ENCODE measurements around the gene ERGIC3. TPM values are rescaled to one million over a fixed set of nuclear protein-coding genes. Genes with fewer than 3 reads are reported as not detected.

Gene ERGIC3
- total and polyA plus RNA-seq, 2 of the 13 experiments (the other 11 are each of a cell fraction or from before 2014, with no cell fraction given), result 407 to 670 TPM

DNA sequence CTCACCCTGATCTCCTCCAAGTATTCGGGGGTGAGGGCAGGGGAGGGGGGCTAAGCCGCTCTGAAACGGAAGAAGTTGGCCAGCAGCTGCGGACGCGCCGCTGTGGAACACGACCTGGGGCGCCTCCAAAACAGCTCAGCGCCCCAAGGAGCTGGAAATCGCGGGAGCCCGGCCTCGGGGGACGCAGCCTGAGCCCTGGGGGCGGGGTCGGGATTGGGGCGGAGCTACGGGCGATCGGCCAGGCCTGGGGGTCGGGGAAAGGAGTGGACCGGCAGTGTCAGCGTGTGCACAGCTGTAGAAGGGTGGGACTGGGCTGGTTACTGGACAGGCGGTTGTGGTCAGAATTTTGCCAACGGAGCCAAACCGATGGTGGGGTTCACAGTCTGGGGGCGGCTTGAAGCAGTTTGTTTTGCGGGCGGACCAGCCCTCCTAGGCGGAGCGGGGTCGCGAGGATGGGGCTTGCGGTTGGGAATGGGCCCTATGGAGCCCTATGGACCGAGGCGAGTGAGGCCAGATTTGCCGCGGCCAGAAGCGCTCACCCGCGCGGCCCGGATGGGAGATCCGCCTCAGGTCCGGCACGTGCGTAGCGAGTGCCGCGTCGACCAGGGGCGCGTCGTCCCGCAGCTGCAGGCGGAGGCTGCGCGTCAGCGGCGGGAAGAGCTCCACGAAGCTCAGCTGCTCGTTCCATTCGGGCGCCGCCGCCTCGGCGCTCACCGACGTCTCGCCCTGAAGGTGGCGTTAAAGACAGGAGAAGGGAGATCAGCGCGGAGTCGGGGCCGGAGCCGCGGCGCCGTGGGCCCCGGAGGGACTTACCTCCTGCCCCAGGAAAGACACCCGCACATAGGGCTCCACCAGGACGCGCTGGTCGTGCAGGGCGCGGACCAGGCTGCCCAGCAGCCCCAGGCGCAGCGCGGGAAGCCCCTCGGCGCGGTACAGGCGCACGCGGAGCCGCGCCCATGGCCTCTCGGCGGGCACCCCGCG lies 59.4 kb downstream of the ERGIC3 start (continued):
- TF ChIP-seq, protein P1, sequence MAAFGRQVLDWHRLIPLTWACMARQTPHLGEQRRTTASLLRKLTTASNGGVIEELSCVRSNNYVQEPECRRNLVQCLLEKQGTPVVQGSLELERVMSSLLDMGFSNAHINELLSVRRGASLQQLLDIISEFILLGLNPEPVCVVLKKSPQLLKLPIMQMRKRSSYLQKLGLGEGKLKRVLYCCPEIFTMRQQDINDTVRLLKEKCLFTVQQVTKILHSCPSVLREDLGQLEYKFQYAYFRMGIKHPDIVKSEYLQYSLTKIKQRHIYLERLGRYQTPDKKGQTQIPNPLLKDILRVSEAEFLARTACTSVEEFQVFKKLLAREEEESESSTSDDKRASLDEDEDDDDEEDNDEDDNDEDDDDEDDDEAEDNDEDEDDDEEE (CRISPR knock-in tag; IDR thresholded peaks at IDR 0.05), result no peak
- TF ChIP-seq RAD51 (IDR thresholded peaks at IDR 0.05; ENCODE audit: borderline replicate concordance) (no peak), MYC (CRISPR knock-in tag; IDR thresholded peaks at IDR 0.05; ENCODE audit: borderline replicate concordance) (peak; percentile 54), HOXA3 (CRISPR knock-in tag; IDR thresholded peaks at IDR 0.05) (peak; percentile 82), ZBTB1 (CRISPR knock-in tag; IDR thresholded peaks at IDR 0.05; ENCODE audit: borderline replicate concordance) (no peak), HCFC1 (IDR thresholded peaks at IDR 0.05; ENCODE audit: low read depth, low read length) (no peak), PPARG (CRISPR knock-in tag; conservative IDR thresholded peaks at IDR 0.05) (no peak), MED1 (CRISPR knock-in tag; IDR thresholded peaks at IDR 0.05) (0 out of 2 replicates have a peak, but pooled peaks have one; percentile 27), GABPA (IDR thresholded peaks at IDR 0.05; ENCODE audit: low read depth, low read length) (0 out of 2 replicates have a peak, but pooled peaks have one; percentile 10), GABPA (CRISPR knock-in tag; IDR thresholded peaks at IDR 0.05; ENCODE audit: low read depth) (no peak), ZNF138 (CRISPR knock-in tag; IDR thresholded peaks at IDR 0.05; ENCODE audit: low read depth) (peak; percentile 55; the same call in 1 of the 2 replicates), ZFAT (CRISPR knock-in tag; conservative IDR thresholded peaks at IDR 0.05) (no peak), ZIK1 (CRISPR knock-in tag; IDR thresholded peaks at IDR 0.05; ENCODE audit: borderline replicate concordance, low read depth) (peak; percentile 89; the same call in 1 of the 2 replicates), NFIB (CRISPR knock-in tag; IDR thresholded peaks at IDR 0.05; ENCODE audit: borderline replicate concordance) (peak; percentile 72; the same call in 1 of the 2 replicates), SETDB1 (CRISPR knock-in tag; IDR thresholded peaks at IDR 0.05; ENCODE audit: borderline replicate concordance) (no peak), ZNF496 (CRISPR knock-in tag; IDR thresholded peaks at IDR 0.05; ENCODE audit: insufficient replicate concordance) (no peak), ZNF83 (CRISPR knock-in tag; IDR thresholded peaks at IDR 0.05; ENCODE audit: borderline replicate concordance) (0 out of 2 replicates have a peak, but pooled peaks have one; percentile 31), DNMT1 (CRISPR knock-in tag; IDR thresholded peaks at IDR 0.05) (peak; percentile 49; the same call in 1 of the 2 replicates), FOXM1 (CRISPR knock-in tag; IDR thresholded peaks at IDR 0.05) (peak; percentile 40; the same call in 1 of the 2 replicates), WIZ (CRISPR knock-in tag; IDR thresholded peaks at IDR 0.05) (no peak), FOXA1 (IDR thresholded peaks at IDR 0.05) (no peak), FOXA1 (CRISPR knock-in tag; IDR thresholded peaks at IDR 0.05) (no peak), MEIS2 (CRISPR knock-in tag; IDR thresholded peaks at IDR 0.05) (peak; percentile 66; the same call in 1 of the 2 replicates), FOXK1 (CRISPR knock-in tag; IDR thresholded peaks at IDR 0.05; ENCODE audit: borderline replicate concordance, low read depth) (no peak)
- TF ChIP-seq, protein P2, sequence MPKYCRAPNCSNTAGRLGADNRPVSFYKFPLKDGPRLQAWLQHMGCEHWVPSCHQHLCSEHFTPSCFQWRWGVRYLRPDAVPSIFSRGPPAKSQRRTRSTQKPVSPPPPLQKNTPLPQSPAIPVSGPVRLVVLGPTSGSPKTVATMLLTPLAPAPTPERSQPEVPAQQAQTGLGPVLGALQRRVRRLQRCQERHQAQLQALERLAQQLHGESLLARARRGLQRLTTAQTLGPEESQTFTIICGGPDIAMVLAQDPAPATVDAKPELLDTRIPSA (CRISPR knock-in tag; IDR thresholded peaks at IDR 0.05; ENCODE audit: borderline replicate concordance), result no peak; the same call in 1 of the 2 replicates
- TF ChIP-seq, protein P3, sequence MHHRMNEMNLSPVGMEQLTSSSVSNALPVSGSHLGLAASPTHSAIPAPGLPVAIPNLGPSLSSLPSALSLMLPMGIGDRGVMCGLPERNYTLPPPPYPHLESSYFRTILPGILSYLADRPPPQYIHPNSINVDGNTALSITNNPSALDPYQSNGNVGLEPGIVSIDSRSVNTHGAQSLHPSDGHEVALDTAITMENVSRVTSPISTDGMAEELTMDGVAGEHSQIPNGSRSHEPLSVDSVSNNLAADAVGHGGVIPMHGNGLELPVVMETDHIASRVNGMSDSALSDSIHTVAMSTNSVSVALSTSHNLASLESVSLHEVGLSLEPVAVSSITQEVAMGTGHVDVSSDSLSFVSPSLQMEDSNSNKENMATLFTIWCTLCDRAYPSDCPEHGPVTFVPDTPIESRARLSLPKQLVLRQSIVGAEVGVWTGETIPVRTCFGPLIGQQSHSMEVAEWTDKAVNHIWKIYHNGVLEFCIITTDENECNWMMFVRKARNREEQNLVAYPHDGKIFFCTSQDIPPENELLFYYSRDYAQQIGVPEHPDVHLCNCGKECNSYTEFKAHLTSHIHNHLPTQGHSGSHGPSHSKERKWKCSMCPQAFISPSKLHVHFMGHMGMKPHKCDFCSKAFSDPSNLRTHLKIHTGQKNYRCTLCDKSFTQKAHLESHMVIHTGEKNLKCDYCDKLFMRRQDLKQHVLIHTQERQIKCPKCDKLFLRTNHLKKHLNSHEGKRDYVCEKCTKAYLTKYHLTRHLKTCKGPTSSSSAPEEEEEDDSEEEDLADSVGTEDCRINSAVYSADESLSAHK (CRISPR knock-in tag; IDR thresholded peaks at IDR 0.05; ENCODE audit: borderline replicate concordance), result no peak
